ENCODE results near the gene ENDOG.
A peak's percentile ranks its signal among the peaks of the same experiment; 100 is the strongest.
"Not testable (repeated sequence)": the region's sequence is repeated elsewhere in the genome, so short reads cannot be mapped to it uniquely, and the experiment has no call there.

ENDOG gene

DNA sequence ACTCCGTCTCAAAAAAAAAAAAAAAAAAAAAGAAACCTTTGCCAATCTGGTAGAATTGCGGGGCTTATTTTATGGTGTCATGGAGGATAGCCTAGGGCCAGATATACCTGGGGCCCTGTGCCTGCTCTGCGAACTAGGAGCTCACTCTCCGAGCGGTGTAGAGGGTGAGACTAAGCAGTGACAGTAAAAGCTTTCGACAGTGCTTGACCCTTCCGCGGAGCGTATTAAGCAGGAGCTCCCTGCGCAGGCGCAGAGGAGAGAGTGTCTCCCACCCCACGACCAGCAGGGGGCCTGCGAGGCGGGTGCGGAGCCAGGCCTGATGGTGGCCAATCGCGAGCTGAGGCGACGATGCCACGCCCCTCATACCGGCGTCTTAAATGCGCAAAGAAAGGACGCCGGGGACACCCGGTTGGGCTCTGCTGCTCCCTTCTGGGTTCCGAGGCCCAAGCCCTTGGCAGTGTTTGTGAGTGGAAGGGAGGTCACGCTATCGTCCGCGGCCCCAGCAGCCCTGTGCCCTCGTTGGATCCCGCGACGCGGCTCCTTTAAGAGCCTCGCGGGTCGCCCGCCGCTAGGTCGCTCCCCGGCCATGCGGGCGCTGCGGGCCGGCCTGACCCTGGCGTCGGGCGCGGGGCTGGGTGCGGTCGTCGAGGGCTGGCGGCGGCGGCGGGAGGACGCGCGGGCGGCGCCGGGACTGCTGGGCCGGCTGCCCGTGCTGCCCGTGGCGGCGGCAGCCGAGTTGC lies at the start of gene ENDOG:
TSS of gene ENDOG (plus strand) at position 402 of the 740 bp plus-strand sequence. CDS start at position 587, 185 bp downstream.
- DNase-seq, result peak; percentile 96

DNA sequence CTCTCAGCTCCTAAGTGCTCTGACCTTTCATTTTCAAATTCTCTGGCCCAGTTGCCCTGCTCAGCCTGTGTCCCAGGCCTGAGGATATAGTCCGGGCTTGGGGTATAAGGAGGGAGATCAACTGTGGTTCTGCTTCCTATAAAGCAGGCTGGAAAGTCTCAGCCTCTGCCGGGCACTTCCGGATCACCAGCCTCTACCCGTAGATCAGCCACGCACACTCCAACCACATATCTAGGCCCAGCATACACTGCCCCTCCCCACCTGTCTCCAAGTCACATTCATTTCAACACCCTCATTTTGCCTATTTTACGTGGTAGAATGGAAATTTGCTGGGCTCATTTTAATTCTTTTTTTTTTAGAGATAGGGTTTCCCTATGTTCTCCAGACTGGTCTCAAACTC lies 49.7 kb upstream of the ENDOG start:
- no peak for DNase-seq

DNA sequence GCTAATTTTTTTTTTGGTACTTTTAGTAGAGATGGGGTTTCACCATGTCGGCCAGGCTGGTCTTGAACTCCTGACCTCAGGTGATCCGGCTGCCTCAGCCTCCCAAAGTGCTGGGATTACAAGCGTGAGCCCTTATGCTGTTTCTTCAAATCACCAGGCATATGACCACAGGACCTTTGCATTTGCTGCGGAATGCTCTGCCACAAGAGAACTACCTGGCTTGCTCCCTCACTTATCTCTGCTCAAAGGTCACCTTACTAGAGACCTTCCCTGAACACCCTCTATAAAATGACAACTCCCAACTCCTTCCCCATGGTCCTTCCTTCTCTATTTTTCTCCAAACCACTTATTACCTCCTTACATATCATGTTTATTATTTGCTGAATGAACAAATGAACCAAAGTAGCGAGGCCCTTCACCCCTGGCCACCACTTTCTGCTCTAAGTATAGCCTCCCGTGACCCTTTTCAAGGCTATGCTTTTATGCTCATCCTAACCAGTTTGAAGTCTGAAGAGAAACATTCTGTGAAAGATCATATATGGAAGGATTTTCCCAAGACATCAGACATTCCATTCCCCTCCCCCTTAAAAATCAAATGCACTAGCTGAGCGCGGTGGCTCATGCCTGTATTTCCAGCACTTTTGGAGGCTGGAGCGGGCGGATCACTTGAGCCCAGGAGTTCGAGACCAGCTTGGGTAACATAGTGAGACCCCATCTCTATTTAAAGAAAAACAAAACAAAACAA lies 47.8 kb upstream of the ENDOG start:
- no peak for DNase-seq

GRCh38 chr9:128771094-128771721 lies 47.1 kb upstream of the ENDOG start:
- DNase-seq, result peak; percentile 5

DNA sequence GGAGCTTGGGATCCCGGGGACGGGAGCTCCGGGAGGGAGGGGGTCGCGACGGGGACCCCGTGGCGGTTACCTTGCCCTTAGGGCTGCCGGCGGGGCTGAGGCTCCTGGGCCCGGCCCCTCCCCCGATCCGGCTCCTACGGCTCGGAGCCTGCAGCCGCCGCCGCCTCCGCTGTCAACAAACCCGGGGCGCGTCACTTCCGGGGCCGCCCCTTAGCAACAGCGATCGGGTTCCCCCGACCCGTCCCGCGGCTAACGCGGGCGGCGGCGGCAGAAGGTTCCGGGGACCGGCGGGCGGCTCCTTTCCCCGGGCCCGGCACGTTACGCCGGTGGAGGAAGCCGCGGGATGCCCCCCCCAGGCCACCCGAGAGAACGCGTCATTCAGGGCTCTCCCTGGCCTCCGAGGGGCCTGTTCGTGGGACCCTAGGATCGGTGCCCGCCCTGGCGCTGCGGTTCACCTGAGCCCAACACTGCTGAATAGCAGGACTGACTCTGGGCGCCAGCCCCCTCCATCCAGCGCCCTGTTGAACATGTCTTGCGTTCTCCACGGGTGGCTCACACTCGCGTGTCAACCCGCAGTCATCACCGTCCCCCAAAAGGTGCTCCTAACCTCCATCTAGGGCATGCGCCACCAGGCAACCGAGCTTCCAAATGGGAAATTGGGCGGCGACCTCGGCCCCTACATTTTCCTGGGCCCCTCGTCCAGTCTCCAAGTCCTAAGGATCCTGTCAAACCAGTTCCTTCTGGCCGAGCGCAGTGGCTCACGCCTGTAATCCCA lies 46.4 kb upstream of the ENDOG start, which contains the start of gene ZER1:
TSS of gene ZER1 (minus strand) at position 183 of the 775 bp plus-strand sequence. CDS start 16,362 bp downstream, outside the sequence.
- DNase-seq, result peak; percentile 91

DNA sequence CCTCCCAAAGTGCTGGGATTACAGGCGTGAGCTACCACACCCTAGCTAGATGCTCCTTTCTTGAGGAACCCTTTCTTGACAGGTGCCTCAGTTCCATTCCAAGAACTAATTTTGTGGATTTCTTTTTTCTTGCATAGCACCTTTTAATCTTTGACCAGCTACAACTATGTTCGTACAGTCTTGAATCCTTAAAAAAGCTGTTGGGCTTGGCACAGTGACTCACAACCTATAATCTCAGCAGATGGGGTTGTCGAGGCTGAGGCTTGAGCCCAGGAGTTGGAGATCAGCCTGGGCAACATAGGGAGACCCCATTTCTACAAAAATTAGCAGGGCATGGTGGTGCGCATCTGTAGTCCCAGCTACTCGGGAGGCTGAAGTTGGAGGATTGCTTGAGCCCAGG lies 45.3 kb upstream of the ENDOG start:
- no peak for DNase-seq

GRCh38 chr9:128774804-128775203 lies 43.5 kb upstream of the ENDOG start:
- no peak for DNase-seq

- DNase-seq, result not testable (repeated sequence)
Measured at GRCh38 chr9:128780093-128780492, 38.2 kb upstream of the ENDOG start.

DNA sequence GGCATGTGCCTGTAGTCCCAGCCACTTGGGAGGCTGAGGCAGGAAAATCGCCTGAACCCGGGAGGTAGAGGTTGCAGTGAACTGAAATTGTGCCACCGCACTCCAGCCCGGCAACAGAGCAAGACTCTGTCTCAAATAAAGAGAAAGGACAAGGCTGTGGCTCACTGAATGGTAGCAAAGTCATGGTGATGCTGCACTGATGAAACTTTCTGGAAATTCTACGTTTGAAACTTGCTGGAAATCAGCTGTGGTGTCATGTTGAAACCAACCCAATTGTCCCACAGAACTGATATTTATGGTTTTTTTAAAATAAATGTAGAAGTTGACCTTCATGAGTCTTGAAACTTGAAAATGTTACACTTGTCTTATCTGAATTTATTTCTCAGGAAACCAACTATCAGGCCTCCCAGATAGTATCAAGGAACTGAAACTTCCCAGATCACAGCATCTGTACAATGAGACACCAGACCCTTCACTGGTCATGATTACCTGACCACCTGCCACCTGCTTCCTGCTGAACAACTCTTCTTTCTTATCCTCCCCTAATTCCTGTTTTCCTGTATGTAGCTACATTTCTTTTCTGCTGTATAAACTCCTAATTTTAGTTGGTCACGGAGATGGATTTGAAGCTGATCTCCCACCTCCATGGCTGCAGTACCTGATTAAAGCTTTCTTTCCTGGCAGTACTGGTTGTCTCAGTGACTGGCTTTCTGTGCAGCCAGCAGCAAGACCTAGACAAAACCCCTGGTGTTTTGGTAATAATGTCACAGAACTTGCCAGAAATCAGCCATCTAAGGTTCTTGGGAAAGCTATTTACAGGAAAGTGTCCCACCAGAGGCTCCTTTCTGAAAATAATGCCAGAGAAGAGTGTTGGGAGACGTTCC lies 36.9 kb upstream of the ENDOG start:
- DNase-seq, result no peak

GRCh38 chr9:128782669-128783068 lies 35.6 kb upstream of the ENDOG start:
- DNase-seq, result no peak

DNA sequence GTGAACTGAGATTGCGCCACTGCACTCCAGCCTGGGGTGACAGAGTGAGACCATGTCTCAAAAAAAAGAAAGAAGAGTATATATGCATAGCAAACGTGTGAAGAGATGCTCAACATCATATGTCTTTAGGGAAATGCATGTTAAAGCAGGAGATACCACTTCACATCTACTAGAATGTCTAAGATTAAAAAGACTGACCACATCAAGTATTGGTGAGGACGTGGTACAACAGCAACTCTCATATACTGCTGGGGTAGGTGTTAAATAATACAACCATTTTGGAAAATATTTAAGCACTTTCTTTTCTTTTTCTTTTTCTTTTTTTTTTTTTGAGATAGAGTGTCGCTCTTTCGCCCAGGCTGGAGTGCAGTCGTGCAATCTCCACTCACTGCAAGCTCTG lies 32.9 kb upstream of the ENDOG start:
- DNase-seq, result no peak

DNA sequence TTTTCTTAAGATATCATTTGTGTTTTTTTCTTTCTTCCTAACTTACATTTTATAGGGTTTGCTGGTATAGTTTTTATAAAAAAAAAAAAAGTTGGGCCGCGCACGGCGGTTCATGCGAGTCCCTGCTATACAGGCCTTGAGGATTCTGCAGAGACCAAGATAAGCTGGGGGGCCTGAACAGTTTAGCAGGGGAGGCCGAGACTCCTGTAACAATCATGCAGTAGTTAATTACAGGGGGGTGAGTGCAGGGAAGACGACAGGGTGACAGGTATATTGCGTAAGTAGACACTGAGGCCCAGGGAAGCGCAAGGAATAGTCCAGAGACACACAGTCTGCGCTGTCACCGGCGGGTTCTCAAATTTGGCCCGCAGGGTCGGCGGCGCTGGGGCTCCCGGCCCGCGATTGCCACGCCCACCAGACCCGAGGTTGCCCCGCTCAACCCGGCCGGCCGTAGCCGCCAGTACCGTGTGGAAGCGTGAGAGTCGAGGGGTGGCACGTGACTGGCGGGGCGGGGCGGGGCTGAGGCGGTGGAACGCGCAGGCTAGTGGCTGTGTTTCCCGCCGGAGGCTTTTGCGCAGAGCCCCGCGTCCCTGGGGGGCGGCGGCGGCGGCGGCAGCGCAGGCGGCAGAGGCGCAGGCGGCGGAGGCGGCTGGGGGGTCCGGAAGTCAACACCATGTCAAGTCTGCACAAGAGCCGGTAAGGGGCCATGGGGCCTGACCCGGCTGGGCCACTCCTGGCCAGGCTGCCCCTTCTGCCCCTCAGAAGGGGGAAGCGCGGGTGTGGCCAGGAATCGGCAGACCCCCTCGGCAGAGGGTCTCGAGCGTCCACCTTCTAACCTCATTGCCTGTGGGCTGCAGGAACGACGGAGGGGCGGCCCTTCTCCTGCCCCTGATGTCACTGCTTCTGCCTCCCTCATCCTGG lies 31.4 kb upstream of the ENDOG start, which contains the start of gene TBC1D13:
TSS of gene TBC1D13 (plus strand) at position 573 of the 921 bp plus-strand sequence. CDS start at position 674, 101 bp downstream.
- peak; percentile 88 for DNase-seq

DNA sequence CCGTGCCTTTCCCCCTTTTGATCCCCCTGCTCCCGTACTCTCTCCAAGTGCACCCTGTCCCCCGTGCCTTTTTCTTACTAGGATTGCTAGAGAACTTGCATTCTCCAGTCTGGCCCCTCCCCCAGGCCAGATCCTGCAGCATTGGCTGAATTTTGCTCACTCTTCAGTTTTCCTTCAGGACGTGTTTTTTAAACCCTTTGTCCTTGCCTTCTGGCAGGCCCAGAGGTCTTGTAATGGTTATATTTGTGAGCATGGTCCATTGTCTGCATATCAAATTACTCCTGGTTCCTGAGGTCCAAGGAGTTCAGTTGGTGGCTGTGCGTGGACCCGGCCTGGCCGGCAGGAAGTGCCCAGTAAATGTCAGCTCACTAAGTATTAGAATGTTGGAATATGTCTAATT lies 30.6 kb upstream of the ENDOG start:
- DNase-seq, result no peak

DNA sequence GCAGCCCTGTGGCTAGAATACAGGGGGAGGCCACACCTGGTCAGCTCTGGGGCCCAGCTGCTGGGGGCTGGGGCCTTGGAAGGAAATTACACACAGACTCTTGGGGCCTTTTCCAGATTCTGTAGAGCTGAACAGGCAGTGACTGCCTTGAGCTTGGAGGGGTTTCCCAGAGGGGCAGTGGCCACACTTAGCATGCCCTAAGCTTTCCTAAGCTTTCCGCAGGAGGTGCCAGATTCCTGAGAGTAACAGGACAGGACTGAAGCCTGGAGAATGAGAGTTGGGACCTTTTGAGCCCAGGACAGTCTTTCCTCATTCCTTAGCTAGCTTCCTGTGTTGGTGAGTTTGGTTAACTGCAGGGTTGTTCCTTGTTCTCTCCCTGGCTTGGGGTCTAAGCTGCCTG lies 29.9 kb upstream of the ENDOG start:
- no peak for DNase-seq

- DNase-seq, result no peak
Measured at GRCh38 chr9:128790536-128790935, 27.8 kb upstream of the ENDOG start.

DNA sequence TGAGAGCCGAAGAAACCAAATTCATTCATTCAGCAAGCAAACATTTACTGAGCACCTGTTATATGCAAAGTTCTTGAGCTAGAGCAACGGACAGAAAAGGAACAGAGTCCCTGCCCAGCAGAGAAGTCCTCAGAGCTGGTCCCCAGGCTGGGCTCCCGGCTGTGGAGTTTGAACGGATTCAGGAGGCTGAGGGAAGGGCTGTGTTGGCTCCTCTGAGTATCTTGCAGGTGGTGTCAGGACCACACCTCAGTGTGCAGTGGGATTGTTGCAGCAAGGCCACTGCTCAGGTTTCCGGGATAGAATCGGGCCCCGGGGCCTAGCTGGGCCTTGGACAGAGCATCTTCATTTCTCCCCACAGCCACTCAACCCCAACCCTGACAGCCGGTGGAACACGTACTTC lies 26.2 kb upstream of the ENDOG start:
- DNase-seq, result no peak

DNA sequence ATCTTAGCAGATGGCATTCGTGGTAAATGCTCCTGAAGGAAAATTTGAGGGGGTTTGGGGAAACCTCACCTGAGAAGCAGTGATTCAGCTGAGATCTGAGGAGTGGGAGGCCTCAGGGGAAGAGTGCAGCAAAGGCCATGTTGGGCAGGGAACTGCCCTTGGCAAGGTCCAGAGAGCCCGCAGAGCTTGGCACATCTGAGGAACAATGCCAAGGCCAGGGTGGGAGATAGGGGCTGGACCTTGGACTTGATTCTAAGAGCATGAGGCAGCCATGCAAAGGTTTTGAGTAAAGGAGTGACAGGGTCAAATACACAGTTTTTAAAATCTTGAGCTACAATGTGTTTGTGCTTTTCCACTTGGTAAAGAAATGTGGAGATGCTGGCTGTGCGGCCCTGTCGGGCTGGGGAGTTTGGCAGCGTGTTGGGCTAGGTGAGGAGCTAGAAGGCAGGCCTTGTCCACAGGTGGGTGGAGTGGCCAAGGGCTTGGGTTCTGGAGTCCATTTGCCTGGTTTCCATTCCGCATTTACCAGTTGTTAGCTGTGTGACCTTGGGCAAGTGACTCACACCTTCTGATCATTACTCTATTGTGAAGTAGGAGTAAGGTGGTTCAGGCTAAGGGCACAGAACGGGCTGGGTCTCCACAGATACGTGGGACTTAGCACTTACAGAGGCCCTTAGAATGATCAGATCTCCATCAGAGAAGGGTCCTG lies 25.2 kb upstream of the ENDOG start:
- no peak for DNase-seq

GRCh38 chr9:128794961-128795360 lies 23.3 kb upstream of the ENDOG start:
- DNase-seq, result not testable (repeated sequence)

DNA sequence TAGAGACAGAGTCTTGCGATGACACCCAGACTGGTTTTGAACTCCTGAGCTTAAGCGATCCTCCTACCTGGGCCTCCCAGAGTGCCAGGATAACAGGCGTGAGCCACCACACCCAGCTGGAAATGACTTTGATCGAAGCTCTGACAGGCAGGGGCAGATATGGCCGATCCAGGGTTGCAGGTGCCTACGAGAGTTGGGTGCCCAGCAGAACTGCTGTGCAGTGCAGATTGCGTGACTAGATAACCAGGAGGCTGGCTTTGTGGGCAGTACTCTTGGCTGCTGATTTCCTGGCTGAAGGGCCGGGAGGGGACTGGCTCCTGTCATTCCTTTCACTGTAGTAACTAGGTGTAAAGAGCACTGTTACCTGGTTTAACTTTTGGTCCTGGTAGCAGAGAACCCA lies 19.4 kb upstream of the ENDOG start:
- no peak for DNase-seq

GRCh38 chr9:128800061-128800460 lies 18.2 kb upstream of the ENDOG start:
- no peak for DNase-seq

Data from CD4-positive, alpha-beta T cell treated with Interferon gamma for 1 hour (primary cell).